HepG2 (cell line): ENCODE measurements around the gene NME4. TPM values are rescaled to one million over a fixed set of nuclear protein-coding genes. Genes with fewer than 3 reads are reported as not detected.
A peak's percentile ranks its signal among the peaks of the same experiment; 100 is the strongest.

Experiments used
- ATF1 ChIP-seq: IDR thresholded peaks from 2 replicates; pipeline ENCODE4 v1.6.1; 2016; ENCODE audit warnings: mild to moderate bottlenecking, control low read depth
- ATF7 ChIP-seq, 2 experiments: fragments of 450-650 bp in 1 of 2; sonication (generic) in 1 of 2; formaldehyde crosslinking in 1 of 2; IDR thresholded peaks; 2 replicates each; pipeline versions ENCODE4 v1.4.0 to v1.6.1; 2016 to 2020; ENCODE audit warnings: antibody characterized with exemption in 1 of 2, mild to moderate bottlenecking in 1 of 2, missing genetic modification reagents in 1 of 2
- CBFB ChIP-seq: sonication (generic); formaldehyde crosslinking; IDR thresholded peaks from 2 replicates; pipeline ENCODE4 v1.4.0; 2020; ENCODE audit warnings: missing genetic modification reagents
- KAT8 ChIP-seq: IDR thresholded peaks from 2 replicates; pipeline ENCODE4 v1.6.1; 2016; ENCODE audit warnings: missing genetic modification reagents, missing compliant biosample characterization
- KLF9 ChIP-seq: IDR thresholded peaks from 2 replicates; pipeline ENCODE4 v1.6.1; 2016; ENCODE audit warnings: low read depth
- MYC ChIP-seq: sonication (generic); formaldehyde crosslinking; IDR thresholded peaks from 2 replicates; pipeline ENCODE4 v1.9.0; 2021; ENCODE audit warnings: missing genetic modification reagents, borderline replicate concordance
- NCOA5 ChIP-seq: sonication (generic); formaldehyde crosslinking; IDR thresholded peaks from 2 replicates; pipeline ENCODE4 v1.4.0; 2020; ENCODE audit warnings: missing genetic modification reagents
- PITX1 ChIP-seq: sonication (generic); formaldehyde crosslinking; IDR thresholded peaks from 2 replicates; pipeline ENCODE4 v1.5.1; 2020; ENCODE audit warnings: mild to moderate bottlenecking, missing genetic modification reagents
- POGZ ChIP-seq: sonication (generic); formaldehyde crosslinking; IDR thresholded peaks from 2 replicates; pipeline ENCODE4 v1.4.0; 2020; ENCODE audit warnings: mild to moderate bottlenecking, missing genetic modification reagents
- SAP130 ChIP-seq: IDR thresholded peaks from 2 replicates; pipeline ENCODE4 v1.6.1; 2016; ENCODE audit warnings: low read depth
- ZFP82 ChIP-seq: sonication (generic); formaldehyde crosslinking; IDR thresholded peaks from 2 replicates; pipeline ENCODE4 v1.5.1; 2020; ENCODE audit warnings: mild to moderate bottlenecking, missing genetic modification reagents, borderline replicate concordance
- ZNF329 ChIP-seq: sonication (generic); formaldehyde crosslinking; IDR thresholded peaks from 2 replicates; pipeline ENCODE4 v1.9.0; 2021; ENCODE audit warnings: low read depth, mild to moderate bottlenecking, missing genetic modification reagents
- ZNF556 ChIP-seq: sonication (generic); formaldehyde crosslinking; IDR thresholded peaks from 2 replicates; pipeline ENCODE4 v1.4.0; 2020; ENCODE audit warnings: mild to moderate bottlenecking, missing genetic modification reagents, borderline replicate concordance
- ZNF703 ChIP-seq: sonication (generic); formaldehyde crosslinking; IDR thresholded peaks from 2 replicates; pipeline ENCODE4 v1.5.1; 2020; ENCODE audit warnings: missing genetic modification reagents, mild to moderate bottlenecking, moderate library complexity, borderline replicate concordance
- ZSCAN9 ChIP-seq: IDR thresholded peaks from 2 replicates; pipeline ENCODE4 v1.6.1; 2016; ENCODE audit warnings: borderline replicate concordance
- polyA plus RNA-seq, 8 experiments: library from polyadenylated mRNA; depleted of rRNA in 3 of 8; stranded (reverse) in 7 of 8; unstranded in 1 of 8; fragments of >200 nt; fragmentation: Illumina TruSeq in 4 of 8; extraction: Trizol in 4 of 8; gene quantifications; 2 replicates each; pipeline versions ENCODE4 v1.2.1 to v1.2.3, GENCODE V29; 2011 to 2016; ENCODE audit warnings: low read depth in 4 of 8, missing spikeins in 1 of 8, mixed read lengths in 1 of 8; ENCODE audit not compliant: insufficient read depth in 1 of 8
- total RNA-seq, 5 experiments: library from RNA; depleted of rRNA; stranded (reverse); fragments of >200 nt; fragmentation: Illumina TruSeq; extraction: Trizol; gene quantifications; 2 replicates each; pipeline ENCODE4 v1.2.3, GENCODE V29; 2016; ENCODE audit warnings: low read depth in 1 of 5
- TF ChIP-seq, protein P1 (sequence below): fragments of 450-650 bp; IDR thresholded peaks from 2 replicates; pipeline ENCODE4 v1.6.1; 2017; ENCODE audit warnings: mild to moderate bottlenecking
- TF ChIP-seq, protein P2 (sequence below): sonication (generic); formaldehyde crosslinking; IDR thresholded peaks from 2 replicates; pipeline ENCODE4 v1.4.0; 2020; ENCODE audit warnings: low read depth, mild to moderate bottlenecking, missing genetic modification reagents
- TF ChIP-seq, protein P3 (sequence below): IDR thresholded peaks from 2 replicates; pipeline ENCODE4 v1.6.1; 2012; ENCODE audit warnings: low read length, improper control_type of control experiment
- TF ChIP-seq, protein P4 (sequence below): sonication (generic); formaldehyde crosslinking; IDR thresholded peaks from 2 replicates; pipeline ENCODE4 v1.5.1; 2020; ENCODE audit warnings: missing genetic modification reagents, mild to moderate bottlenecking, borderline replicate concordance

The NME4 gene
- total and polyA plus RNA-seq, 2 of the 13 experiments (the other 11 are each of a cell fraction or from before 2014, with no cell fraction given): 121 to 263 TPM

DNA sequence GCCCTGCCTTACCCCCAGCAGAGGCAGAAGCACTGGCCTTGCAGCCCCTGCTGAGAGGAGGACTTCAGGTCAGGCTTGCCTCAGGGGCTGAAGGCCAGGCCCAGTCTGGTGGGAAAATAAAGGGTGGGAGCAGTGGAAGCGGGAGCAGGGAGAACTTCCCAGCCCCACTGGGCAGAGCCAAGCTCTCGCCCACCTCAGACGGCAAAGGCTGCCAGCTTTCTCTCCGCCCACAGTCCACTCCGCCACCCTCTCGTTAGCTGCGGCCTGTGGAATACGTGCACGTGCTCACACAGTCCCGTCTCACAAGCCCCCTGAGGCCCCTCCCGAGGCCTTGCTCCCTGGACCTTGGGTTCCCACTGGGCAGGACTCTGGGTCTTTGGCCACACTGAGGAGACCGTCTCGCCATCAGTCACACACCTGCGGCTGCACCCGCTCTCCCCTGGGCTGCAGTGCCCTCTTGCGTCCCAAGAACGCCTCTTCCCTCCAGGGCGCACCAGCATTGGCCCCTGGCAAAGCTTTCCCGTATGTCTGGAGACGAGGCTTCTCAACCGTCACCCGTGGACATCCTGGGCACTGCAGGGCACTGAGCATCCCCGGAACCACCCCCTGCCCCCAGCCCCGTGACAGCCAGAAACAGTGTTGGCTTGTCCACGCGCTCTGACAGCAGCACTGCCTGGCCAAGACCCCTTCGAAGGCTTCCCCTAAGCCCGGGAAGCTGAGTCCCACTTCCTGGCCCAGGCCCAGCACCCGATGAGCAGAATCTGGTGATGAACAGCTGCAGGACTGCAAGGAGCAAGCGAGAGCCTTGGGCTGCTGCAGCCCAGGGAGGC lies 34.9 kb upstream of the NME4 start (continued):
- TF ChIP-seq ATF7 (IDR thresholded peaks at IDR 0.05) (no peak), ATF7 (CRISPR knock-in tag; IDR thresholded peaks at IDR 0.05) (no peak), KAT8 (CRISPR knock-in tag) (peak; percentile 53; the same call in 1 of the 2 replicates), POGZ (CRISPR knock-in tag) (0 out of 2 replicates have a peak, but pooled peaks have one; percentile 27), KLF9 (CRISPR knock-in tag) (0 out of 2 replicates have a peak, but pooled peaks have one; percentile 39), ZNF556 (CRISPR knock-in tag) (peak; percentile 83; the same call in 1 of the 2 replicates), ZNF703 (0 out of 2 replicates have a peak, but pooled peaks have one; percentile 39), SAP130 (CRISPR knock-in tag) (peak; percentile 76), PITX1 (CRISPR knock-in tag) (peak; percentile 63), ZFP82 (CRISPR knock-in tag) (no peak), MYC (CRISPR knock-in tag) (peak; percentile 93), ZSCAN9 (CRISPR knock-in tag) (no peak), ATF1 (CRISPR knock-in tag) (no peak), NCOA5 (CRISPR knock-in tag) (no peak), ZNF329 (CRISPR knock-in tag) (peak; percentile 100), CBFB (0 out of 2 replicates have a peak, but pooled peaks have one; percentile 57)
- TF ChIP-seq, protein P1, sequence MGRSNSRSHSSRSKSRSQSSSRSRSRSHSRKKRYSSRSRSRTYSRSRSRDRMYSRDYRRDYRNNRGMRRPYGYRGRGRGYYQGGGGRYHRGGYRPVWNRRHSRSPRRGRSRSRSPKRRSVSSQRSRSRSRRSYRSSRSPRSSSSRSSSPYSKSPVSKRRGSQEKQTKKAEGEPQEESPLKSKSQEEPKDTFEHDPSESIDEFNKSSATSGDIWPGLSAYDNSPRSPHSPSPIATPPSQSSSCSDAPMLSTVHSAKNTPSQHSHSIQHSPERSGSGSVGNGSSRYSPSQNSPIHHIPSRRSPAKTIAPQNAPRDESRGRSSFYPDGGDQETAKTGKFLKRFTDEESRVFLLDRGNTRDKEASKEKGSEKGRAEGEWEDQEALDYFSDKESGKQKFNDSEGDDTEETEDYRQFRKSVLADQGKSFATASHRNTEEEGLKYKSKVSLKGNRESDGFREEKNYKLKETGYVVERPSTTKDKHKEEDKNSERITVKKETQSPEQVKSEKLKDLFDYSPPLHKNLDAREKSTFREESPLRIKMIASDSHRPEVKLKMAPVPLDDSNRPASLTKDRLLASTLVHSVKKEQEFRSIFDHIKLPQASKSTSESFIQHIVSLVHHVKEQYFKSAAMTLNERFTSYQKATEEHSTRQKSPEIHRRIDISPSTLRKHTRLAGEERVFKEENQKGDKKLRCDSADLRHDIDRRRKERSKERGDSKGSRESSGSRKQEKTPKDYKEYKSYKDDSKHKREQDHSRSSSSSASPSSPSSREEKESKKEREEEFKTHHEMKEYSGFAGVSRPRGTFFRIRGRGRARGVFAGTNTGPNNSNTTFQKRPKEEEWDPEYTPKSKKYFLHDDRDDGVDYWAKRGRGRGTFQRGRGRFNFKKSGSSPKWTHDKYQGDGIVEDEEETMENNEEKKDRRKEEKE: no peak
- TF ChIP-seq, protein P2, sequence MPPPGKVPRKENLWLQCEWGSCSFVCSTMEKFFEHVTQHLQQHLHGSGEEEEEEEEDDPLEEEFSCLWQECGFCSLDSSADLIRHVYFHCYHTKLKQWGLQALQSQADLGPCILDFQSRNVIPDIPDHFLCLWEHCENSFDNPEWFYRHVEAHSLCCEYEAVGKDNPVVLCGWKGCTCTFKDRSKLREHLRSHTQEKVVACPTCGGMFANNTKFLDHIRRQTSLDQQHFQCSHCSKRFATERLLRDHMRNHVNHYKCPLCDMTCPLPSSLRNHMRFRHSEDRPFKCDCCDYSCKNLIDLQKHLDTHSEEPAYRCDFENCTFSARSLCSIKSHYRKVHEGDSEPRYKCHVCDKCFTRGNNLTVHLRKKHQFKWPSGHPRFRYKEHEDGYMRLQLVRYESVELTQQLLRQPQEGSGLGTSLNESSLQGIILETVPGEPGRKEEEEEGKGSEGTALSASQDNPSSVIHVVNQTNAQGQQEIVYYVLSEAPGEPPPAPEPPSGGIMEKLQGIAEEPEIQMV: peak; percentile 85
- TF ChIP-seq, protein P3, sequence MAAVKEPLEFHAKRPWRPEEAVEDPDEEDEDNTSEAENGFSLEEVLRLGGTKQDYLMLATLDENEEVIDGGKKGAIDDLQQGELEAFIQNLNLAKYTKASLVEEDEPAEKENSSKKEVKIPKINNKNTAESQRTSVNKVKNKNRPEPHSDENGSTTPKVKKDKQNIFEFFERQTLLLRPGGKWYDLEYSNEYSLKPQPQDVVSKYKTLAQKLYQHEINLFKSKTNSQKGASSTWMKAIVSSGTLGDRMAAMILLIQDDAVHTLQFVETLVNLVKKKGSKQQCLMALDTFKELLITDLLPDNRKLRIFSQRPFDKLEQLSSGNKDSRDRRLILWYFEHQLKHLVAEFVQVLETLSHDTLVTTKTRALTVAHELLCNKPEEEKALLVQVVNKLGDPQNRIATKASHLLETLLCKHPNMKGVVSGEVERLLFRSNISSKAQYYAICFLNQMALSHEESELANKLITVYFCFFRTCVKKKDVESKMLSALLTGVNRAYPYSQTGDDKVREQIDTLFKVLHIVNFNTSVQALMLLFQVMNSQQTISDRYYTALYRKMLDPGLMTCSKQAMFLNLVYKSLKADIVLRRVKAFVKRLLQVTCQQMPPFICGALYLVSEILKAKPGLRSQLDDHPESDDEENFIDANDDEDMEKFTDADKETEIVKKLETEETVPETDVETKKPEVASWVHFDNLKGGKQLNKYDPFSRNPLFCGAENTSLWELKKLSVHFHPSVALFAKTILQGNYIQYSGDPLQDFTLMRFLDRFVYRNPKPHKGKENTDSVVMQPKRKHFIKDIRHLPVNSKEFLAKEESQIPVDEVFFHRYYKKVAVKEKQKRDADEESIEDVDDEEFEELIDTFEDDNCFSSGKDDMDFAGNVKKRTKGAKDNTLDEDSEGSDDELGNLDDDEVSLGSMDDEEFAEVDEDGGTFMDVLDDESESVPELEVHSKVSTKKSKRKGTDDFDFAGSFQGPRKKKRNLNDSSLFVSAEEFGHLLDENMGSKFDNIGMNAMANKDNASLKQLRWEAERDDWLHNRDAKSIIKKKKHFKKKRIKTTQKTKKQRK: no peak
- TF ChIP-seq, protein P4, sequence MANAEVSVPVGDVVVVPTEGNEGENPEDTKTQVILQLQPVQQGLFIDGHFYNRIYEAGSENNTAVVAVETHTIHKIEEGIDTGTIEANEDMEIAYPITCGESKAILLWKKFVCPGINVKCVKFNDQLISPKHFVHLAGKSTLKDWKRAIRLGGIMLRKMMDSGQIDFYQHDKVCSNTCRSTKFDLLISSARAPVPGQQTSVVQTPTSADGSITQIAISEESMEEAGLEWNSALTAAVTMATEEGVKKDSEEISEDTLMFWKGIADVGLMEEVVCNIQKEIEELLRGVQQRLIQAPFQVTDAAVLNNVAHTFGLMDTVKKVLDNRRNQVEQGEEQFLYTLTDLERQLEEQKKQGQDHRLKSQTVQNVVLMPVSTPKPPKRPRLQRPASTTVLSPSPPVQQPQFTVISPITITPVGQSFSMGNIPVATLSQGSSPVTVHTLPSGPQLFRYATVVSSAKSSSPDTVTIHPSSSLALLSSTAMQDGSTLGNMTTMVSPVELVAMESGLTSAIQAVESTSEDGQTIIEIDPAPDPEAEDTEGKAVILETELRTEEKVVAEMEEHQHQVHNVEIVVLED (CRISPR knock-in tag): peak; percentile 69; the same call in 1 of the 2 replicates
